Erythroblast (primary cell): ENCODE data around the gene PIP5K1C.

Experiments
- GATA1 ChIP-seq: IDR thresholded peaks from 2 replicates; pipeline ENCODE4 v1.6.1; 2011; ENCODE audit warnings: low read depth, mild to moderate bottlenecking, control low read depth, low read length, moderate library complexity
- POLR2A ChIP-seq: IDR thresholded peaks from 2 replicates; pipeline ENCODE4 v1.6.1; 2011; ENCODE audit warnings: mild to moderate bottlenecking, low read length

DNA sequence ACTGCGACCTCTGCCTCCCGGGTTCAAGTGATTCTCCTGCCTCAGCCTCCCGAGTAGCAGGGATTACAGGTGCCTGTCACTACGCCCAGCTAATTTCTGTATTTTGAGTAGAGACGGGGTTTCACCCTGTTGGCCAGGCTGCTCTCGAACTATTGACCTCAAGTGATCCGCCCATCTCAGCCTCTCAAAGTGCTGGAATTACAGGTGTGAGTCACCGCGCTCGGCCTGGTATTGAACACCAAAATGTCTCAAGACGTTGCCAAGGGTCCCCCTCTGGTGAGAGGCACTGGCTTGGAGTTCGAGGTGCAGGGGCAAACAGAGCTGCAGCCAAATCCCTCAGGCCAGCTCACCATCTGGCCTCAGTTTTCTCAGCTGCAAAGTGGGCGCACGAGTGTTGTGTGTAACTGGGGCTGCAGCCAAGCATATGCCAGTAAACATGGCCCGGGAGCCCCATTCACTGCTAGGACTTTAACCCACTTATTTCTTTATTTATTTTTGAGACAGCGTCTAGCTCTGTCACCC is 15.9 kb upstream of the PIP5K1C start:
- no peak for TF ChIP-seq POLR2A
- TF ChIP-seq GATA1 = no peak
